Astrocyte of the hippocampus (primary cell): ENCODE measurements around the gene BRIP1.

Experiments
- DNase-seq: peaks from one replicate; pipeline ENCODE4 v3.0.0; 2011; ENCODE audit warnings: low read depth, low spot score

BRIP1 gene

GRCh38 chr17:61631800-61632199, 231.5 kb downstream of the BRIP1 start:
- DNase-seq, result no peak
